Stimulated activated naive B cell treated with anti-CD40 and anti-IgM and Interleukin-4, amounts not matched to agents 10 μg/mL and 1 μg/mL and 100 μg/mL, for 72 hours (primary cell): ENCODE results near the gene IRAK3.

ENCODE experiments used
- ATAC-seq, 2 donors: fragments of 150-1000 bp; cut with Tn5 transposase; replicated peaks; 2 replicates each; pipeline ENCODE4 v1.10.0; 2021; ENCODE audit warnings: moderate library complexity in 1 of 2
- DNase-seq: peaks from one replicate; pipeline ENCODE4 v3.0.0; 2021
- H3K27ac Mint-ChIP-seq: one replicate; pipeline ENCODE4 v1.8.0; 2022; ENCODE audit warnings: mild to moderate bottlenecking, mixed read lengths
- H3K27me3 Mint-ChIP-seq, 2 donors: one replicate each; pipeline ENCODE4 v1.8.0; 2022; ENCODE audit warnings: mixed read lengths in 2 of 2
- H3K36me3 Mint-ChIP-seq, 2 donors: one replicate each; pipeline ENCODE4 v1.8.0; 2022; ENCODE audit warnings: mixed read lengths in 2 of 2, mild to moderate bottlenecking in 1 of 2
- H3K4me1 Mint-ChIP-seq, 2 donors: one replicate each; pipeline ENCODE4 v1.8.0; 2022; ENCODE audit warnings: mixed read lengths in 2 of 2, mild to moderate bottlenecking in 1 of 2
- H3K4me3 Mint-ChIP-seq, 2 donors: one replicate each; pipeline ENCODE4 v1.8.0; 2022; ENCODE audit warnings: mild to moderate bottlenecking in 2 of 2, mixed read lengths in 2 of 2, moderate library complexity in 1 of 2
- H3K9me3 Mint-ChIP-seq, 2 donors: one replicate each; pipeline ENCODE4 v1.8.0; 2022; ENCODE audit warnings: mixed read lengths in 2 of 2, mild to moderate bottlenecking in 1 of 2

IRAK3 gene, protein sequence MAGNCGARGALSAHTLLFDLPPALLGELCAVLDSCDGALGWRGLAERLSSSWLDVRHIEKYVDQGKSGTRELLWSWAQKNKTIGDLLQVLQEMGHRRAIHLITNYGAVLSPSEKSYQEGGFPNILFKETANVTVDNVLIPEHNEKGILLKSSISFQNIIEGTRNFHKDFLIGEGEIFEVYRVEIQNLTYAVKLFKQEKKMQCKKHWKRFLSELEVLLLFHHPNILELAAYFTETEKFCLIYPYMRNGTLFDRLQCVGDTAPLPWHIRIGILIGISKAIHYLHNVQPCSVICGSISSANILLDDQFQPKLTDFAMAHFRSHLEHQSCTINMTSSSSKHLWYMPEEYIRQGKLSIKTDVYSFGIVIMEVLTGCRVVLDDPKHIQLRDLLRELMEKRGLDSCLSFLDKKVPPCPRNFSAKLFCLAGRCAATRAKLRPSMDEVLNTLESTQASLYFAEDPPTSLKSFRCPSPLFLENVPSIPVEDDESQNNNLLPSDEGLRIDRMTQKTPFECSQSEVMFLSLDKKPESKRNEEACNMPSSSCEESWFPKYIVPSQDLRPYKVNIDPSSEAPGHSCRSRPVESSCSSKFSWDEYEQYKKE

DNA sequence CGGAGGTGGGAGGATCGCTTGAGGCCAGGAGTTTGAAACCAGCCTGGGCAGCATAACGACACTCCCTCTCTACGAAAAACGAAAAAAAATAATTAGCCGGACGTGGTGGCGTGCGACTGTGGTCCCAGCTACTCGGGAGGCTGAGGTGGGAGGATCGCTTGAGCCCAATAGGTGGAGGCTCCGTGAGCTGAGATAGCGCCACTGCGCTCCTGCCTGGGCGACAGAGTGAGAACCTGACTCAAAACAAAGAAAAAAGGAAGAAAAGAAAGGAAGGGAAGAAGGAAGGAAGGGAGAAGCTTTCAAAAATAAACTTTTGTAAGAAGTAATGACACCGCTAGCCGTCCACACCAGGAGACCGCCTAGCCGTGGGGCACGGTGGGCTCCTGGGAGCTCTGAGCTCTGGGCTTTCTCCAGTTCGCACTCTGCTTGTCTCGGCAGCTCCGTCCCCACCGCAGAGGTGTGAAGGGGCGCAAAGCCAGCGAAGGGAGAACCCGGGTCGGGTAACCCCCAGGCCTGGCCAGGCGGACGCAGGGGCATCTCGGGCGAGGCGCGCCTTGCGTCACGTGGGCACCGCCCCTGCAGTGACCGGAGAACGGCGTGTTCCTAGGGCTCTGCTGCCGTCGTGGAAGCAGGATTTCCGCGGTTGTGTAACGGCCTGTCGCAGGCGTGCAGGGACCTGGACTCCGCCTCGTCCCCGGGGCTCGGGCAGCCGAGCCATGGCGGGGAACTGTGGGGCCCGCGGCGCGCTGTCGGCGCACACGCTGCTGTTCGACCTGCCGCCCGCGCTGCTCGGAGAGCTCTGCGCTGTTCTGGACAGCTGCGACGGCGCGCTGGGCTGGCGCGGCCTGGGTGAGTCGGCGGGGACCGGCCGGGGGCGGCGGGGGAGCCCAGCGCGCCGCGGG, at the start of gene IRAK3:
Gene IRAK3 (plus strand): TSS at position 631 of the 902 bp plus-strand sequence. CDS start 86 bp downstream, at position 717.
- Mint-ChIP-seq H3K4me3 (peak within 1 kb of the TSS; percentile 81 to 84), H3K27me3 (peaks cover 11 to 17% of the 10 kb centered on the region in 2 donors), H3K36me3 (peaks cover 2 to 9% of the 10 kb centered on the region in 2 donors), H3K4me1 (peaks cover 23 to 36% of the 10 kb centered on the region in 2 donors), H3K9me3 (peaks cover 3 to 11% of the 10 kb centered on the region in 2 donors), H3K27ac (peak within 1 kb of the TSS; percentile 51)
- ATAC-seq (peak; percentile 79 to 82), DNase-seq (peak; percentile 48)

DNA sequence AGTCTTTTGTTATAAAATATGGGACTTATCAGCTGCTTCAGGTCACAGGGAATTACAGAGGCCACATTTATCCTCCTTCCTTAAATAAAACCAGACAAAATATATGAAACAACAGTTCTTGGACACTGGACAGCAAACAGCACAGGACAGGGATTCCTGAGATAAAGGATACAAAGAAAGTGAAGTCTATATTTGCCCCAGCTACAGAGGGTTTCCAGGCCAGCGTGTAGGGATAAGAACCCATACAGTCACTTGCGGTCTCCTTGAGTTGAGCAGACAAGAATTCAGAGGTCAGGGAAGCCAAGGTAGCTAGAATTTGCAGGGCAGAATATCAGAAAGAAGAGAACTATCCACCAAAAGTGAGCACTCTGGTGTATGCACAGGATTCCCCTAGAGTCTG, 49.7 kb upstream of the IRAK3 start:
- no peaks in the 10 kb centered on the region for H3K27me3 Mint-ChIP-seq
- peaks cover 42 to 51% of the 10 kb centered on the region in 2 donors for H3K36me3 Mint-ChIP-seq
- DNase-seq (no peak), ATAC-seq (no peak)
- no peak overlapping the region for H3K4me3 Mint-ChIP-seq
- no peak overlapping the region for H3K27ac Mint-ChIP-seq
- H3K4me1 Mint-ChIP-seq: peaks cover 0 to 2% of the 10 kb centered on the region in 2 donors
- H3K9me3 Mint-ChIP-seq: peaks cover 7 to 13% of the 10 kb centered on the region in 2 donors

DNA sequence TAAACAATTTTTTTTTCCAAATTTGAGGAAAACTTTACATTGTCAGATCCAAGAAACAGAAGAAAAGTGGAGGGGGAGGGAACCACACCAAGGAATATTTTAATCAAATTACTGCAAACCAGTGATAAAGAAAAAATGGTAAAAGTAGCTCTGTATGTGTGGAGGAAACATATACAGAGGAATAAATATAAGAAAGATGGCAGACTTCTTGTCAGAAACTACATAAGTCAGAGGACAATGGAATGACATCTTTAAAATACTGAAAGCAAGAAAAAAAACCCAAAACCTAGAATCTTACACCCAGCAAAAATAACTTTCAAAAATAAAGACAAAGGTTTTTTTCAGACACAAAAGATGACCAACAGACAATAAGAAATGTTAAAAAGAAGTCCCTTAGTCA, 48.3 kb upstream of the IRAK3 start:
- no peaks in the 10 kb centered on the region for H3K27me3 Mint-ChIP-seq
- H3K27ac Mint-ChIP-seq: peak overlapping the region; percentile 42
- peaks cover 46 to 59% of the 10 kb centered on the region in 2 donors for H3K36me3 Mint-ChIP-seq
- H3K4me3 Mint-ChIP-seq: no peak overlapping the region
- H3K9me3 Mint-ChIP-seq: peaks cover 7 to 13% of the 10 kb centered on the region in 2 donors
- peaks cover 8 to 13% of the 10 kb centered on the region in 2 donors for H3K4me1 Mint-ChIP-seq
- DNase-seq (no peak), ATAC-seq (no peak)

DNA sequence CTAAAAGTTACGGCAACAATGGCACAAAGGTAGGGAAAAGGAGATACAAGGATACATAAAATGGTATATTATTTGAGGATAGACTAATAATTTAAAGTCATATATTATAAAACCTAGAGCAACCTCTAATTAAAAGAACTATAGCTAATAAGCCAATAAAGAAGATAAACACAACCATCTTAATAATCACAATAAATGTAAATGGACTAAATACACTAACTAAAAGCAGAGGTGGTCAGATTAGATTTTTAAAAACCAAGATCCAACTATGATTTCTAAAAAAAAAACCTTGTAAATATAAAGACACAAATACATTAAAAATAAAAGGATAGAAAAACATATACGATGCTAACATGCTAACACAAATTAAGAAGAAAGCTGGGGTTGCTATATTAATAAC, 47.7 kb upstream of the IRAK3 start:
- DNase-seq: no peak
- ATAC-seq: no peak
- peaks cover 47 to 56% of the 10 kb centered on the region in 2 donors for H3K36me3 Mint-ChIP-seq

DNA sequence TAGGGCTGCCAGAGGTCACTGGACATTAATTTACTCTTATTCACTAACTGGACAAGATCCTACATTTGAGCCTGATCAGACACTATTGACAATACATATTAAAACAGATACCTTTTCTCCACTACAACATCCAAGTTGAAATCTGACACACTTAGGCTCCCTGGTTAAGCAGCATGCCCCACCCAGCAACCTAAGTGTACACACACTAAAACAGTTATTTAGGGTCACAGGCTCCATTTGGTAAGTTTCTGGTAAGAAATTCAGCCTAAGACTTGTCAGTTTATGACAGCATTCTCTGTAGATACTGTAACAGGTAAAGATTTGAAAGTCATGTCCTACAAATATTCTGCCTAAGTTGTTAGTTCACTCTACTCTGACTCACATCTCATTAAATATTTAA, 46.2 kb upstream of the IRAK3 start:
- Mint-ChIP-seq H3K27me3 (no peaks in the 10 kb centered on the region), H3K4me3 (no peak overlapping the region), H3K9me3 (peaks cover 7 to 13% of the 10 kb centered on the region in 2 donors), H3K27ac (no peak overlapping the region), H3K36me3 (peaks cover 44 to 53% of the 10 kb centered on the region in 2 donors), H3K4me1 (peaks cover 12 to 18% of the 10 kb centered on the region in 2 donors)
- DNase-seq (no peak), ATAC-seq (no peak)

More for the DNA sequence above, 47.7 kb upstream of the IRAK3 start:
- Mint-ChIP-seq H3K4me3 (no peak overlapping the region), H3K27me3 (no peaks in the 10 kb centered on the region), H3K4me1 (peaks cover 12 to 18% of the 10 kb centered on the region in 2 donors), H3K9me3 (peaks cover 7 to 13% of the 10 kb centered on the region in 2 donors), H3K27ac (no peak overlapping the region)

DNA sequence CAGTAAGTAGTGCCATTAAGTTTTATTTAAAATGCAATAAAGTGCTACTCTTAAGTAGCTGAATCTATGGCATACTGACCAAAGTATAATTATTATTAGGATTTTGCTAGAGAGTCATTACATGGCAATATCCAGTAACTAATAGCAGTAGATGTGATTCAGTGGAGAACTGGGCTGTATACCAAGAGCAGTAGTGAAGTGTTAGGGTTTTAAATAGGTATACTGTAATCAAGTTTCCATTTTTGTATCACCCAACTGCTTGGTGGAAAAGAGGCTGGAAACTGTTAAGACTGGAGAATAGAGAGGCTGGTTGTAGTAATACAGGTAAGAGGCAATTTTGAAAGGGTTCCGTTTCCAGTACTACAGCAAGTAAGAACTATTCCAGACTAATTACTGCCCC, 45.1 kb upstream of the IRAK3 start:
- peaks cover 12 to 18% of the 10 kb centered on the region in 2 donors for H3K4me1 Mint-ChIP-seq
- no peak overlapping the region for H3K4me3 Mint-ChIP-seq
- ATAC-seq (no peak), DNase-seq (no peak)
- peaks cover 7 to 13% of the 10 kb centered on the region in 2 donors for H3K9me3 Mint-ChIP-seq
- peaks cover 48 to 54% of the 10 kb centered on the region in 2 donors for H3K36me3 Mint-ChIP-seq
- H3K27ac Mint-ChIP-seq: no peak overlapping the region
- H3K27me3 Mint-ChIP-seq: no peaks in the 10 kb centered on the region

DNA sequence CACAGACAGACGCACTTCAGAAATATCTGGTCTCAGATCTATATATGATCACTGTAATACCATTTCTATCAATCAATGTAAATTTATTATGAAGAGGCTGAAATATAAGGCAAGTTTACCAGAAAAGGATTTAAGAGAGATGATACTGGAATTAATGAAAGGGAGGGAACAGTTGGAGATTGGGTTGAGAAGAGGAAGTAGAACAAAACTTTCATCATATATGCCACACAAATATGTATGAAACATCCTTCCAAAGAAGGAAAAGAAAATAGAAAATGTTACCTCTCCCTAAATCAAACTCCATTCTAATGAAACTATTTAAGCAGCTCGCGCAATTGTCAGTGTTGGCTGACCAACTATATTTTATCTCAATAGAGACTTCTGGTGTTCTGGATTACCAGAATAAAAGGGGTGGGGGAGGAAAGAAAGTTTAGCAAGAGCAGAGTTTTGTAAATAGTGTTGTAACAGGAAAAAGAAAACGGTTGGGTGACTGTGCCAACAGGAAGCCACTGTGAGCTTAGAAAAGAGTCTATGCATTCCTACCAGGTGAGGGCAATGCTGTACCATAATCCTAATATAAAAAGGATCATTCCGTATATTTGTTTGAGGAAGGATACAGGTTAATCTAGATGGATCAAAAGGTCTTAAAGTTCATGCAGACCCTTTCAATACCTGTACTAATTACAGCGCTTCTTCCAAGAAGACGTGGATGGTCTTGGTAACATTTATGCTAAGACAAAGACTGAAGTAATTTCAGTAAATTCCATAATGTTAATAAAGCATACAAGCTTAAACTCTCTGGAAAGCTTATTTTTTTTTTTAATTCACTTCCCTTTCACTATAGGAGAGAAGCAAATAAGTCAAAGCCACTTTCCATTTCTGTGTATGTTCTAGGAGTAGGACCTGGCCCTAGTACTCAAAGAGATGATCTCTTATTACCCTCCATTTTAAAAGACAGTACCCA, 43.9 kb upstream of the IRAK3 start:
- peaks cover 12 to 21% of the 10 kb centered on the region in 2 donors for H3K4me1 Mint-ChIP-seq
- H3K4me3 Mint-ChIP-seq: no peak overlapping the region
- ATAC-seq (no peak), DNase-seq (no peak)
- no peaks in the 10 kb centered on the region for H3K27me3 Mint-ChIP-seq
- peaks cover 5 to 10% of the 10 kb centered on the region in 2 donors for H3K9me3 Mint-ChIP-seq
- peak overlapping the region; percentile 38 for H3K27ac Mint-ChIP-seq
- peaks cover 38 to 48% of the 10 kb centered on the region in 2 donors for H3K36me3 Mint-ChIP-seq

DNA sequence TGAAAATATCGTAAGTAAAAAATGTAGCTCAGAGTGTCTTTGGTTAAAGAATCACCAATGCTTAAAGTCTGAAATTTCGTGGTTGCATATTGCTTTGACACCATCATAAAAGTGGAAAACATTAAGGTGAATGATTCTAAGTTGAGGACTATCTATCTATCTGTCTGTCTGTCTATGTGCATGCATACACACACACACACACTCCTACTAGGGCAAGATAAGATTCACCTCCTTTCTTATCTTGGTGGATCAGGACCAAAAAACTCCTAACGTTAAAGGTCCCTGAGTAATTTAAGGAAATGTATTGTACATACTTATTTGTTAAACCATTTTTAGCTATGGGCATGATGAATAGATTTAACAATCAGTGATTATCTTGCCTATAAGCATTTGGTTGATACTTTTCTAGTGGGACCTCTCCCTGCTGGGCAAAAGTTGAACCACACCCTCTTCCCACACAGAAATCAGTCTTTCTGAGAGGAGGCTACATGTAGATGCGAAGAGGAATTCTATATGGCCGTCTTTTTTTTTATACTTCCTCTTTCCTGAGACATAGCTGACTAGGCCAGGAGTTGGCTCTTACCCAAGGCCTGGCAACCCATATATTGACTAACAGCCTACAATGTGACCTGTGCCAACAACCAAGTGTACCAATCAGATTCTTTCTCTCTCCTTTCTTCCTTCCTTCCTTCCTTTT, 39.2 kb upstream of the IRAK3 start:
- Mint-ChIP-seq H3K27ac (peak overlapping the region; percentile 69), H3K36me3 (peaks cover 18 to 26% of the 10 kb centered on the region in 2 donors), H3K27me3 (no peaks in the 10 kb centered on the region), H3K9me3 (no peaks in the 10 kb centered on the region), H3K4me1 (peaks cover 13 to 38% of the 10 kb centered on the region in 2 donors), H3K4me3 (no peak overlapping the region)
- DNase-seq (no peak), ATAC-seq (peak; percentile 53 to 64)

DNA sequence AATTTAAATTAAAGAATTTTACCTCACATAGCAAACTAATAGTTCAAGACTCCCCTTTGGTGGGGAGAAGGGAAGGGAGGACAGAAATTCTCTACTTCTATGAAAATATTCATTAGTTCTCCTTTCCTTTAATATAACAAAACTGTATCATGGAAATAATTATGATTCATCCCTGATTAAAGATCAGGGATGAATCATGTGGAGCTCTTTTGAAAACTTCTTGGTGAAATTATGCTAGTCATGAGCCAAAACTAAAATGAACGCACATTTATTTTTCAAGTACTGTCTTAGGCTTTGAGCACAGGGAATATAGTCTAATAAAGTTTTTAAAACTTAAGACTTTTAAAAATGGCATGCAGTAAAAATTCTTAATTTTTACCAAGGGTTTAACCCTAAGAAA, 36.3 kb upstream of the IRAK3 start:
- DNase-seq (no peak), ATAC-seq (no peak)
- no peak overlapping the region for H3K27ac Mint-ChIP-seq
- H3K36me3 Mint-ChIP-seq: peaks cover 23 to 41% of the 10 kb centered on the region in 2 donors
- H3K4me3 Mint-ChIP-seq: no peak overlapping the region
- no peaks in the 10 kb centered on the region for H3K9me3 Mint-ChIP-seq
- peaks cover 19 to 40% of the 10 kb centered on the region in 2 donors for H3K4me1 Mint-ChIP-seq
- no peaks in the 10 kb centered on the region for H3K27me3 Mint-ChIP-seq

DNA sequence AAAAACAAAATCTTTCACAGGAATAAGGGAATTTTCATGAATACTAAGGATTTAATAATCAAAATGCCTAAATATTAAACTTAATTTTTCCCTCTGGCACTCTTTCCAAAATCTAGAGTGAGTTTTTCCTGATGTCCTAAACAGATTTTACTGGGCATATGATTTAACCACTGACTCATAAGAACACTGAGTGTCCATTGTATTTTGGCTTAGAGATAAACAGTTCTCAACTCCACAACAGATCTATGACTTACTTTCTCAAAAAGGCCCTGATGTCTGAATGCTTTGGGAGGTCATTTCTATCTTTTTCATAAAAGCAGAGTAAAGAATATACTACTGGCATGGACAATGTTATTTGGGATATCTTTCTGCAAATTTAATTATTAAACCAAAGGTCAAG, 34.2 kb upstream of the IRAK3 start:
- peaks cover 24 to 54% of the 10 kb centered on the region in 2 donors for H3K4me1 Mint-ChIP-seq
- H3K4me3 Mint-ChIP-seq: no peak overlapping the region
- peaks cover 0 to 2% of the 10 kb centered on the region in 2 donors for H3K9me3 Mint-ChIP-seq

DNA sequence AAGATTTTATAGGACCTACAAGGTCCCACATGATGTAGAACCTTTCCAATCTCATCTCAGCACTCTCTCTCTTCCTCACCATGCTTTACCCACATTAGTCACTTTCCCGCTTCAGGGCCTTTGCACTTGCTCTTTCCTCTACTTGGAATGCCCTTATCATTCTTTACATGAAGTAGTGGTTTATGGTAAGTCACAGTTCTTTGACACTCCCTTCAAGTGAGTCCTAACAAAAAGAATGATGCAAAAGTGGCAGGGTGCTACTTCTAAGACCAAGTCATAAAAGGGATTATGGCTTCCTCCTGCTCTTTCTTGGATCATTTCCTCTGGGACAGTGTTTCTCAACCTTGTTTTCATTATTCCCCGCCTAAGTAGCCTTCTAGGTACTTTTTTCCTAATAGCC, 32.4 kb upstream of the IRAK3 start:
- peaks cover 33 to 53% of the 10 kb centered on the region in 2 donors for H3K36me3 Mint-ChIP-seq

More for the DNA sequence above, 34.2 kb upstream of the IRAK3 start:
- H3K36me3 Mint-ChIP-seq: peaks cover 31 to 55% of the 10 kb centered on the region in 2 donors
- ATAC-seq (no peak), DNase-seq (no peak)
- H3K27me3 Mint-ChIP-seq: no peaks in the 10 kb centered on the region
- no peak overlapping the region for H3K27ac Mint-ChIP-seq

DNA sequence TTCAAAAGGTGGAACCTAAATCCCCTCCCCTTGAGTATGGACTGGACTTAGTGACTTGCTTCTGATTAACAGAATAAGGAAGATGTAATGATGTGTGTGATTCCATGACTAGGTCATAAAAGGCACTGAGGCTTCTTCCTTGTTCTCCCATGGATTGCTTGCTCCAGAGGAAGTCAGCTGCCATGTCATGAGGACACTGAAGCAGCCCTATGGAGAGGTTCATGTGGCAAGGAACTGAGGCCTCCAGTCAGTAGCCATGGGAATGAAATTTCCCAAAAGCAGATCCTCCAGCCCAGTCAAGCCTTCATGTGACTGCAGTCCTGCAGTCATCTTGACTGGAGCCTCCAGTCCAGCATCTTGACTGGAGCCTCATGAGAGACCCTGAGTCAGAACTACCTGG, 29.9 kb upstream of the IRAK3 start:
- Mint-ChIP-seq H3K4me3 (no peak overlapping the region), H3K27me3 (no peaks in the 10 kb centered on the region), H3K4me1 (peaks cover 34 to 62% of the 10 kb centered on the region in 2 donors), H3K36me3 (peaks cover 34 to 68% of the 10 kb centered on the region in 2 donors), H3K27ac (peak overlapping the region; percentile 25), H3K9me3 (peaks cover 4% of the 10 kb centered on the region in 2 donors)
- DNase-seq: no peak
- ATAC-seq: no peak

More for the DNA sequence above, 32.4 kb upstream of the IRAK3 start:
- peaks cover 0 to 2% of the 10 kb centered on the region in 2 donors for H3K9me3 Mint-ChIP-seq
- no peaks in the 10 kb centered on the region for H3K27me3 Mint-ChIP-seq
- no peak for ATAC-seq
- DNase-seq: no peak
- H3K4me3 Mint-ChIP-seq: no peak overlapping the region
- H3K27ac Mint-ChIP-seq: no peak overlapping the region
- peaks cover 23 to 44% of the 10 kb centered on the region in 2 donors for H3K4me1 Mint-ChIP-seq
